Measurements from ENCODE around the gene SLC25A51.
A peak's percentile ranks its signal among the peaks of the same experiment; 100 is the strongest.

SLC25A51 gene

GRCh38 chr9:37903647-37904444 is at the start of gene SLC25A51:
TSS of gene SLC25A51 (minus strand) at chr9:37904127. CDS start at chr9:37888550, 15,577 bp downstream.
- no peaks in the 10 kb centered on the region; the same call in 1 of the 2 replicates for H3K27me3 ChIP-seq (ENCODE audit: control insufficient read depth, insufficient read depth, low read length)
- H3K4me3 ChIP-seq (ENCODE audit: low read depth, low read length) = peak within 1 kb of the TSS; percentile 94
- H3K9me3 ChIP-seq (ENCODE audit: control insufficient read depth, insufficient read depth, low read depth, low read length) = no peaks in the 10 kb centered on the region
- peaks cover 15% of the 10 kb centered on the region for H3K4me1 ChIP-seq (ENCODE audit: control insufficient read depth, insufficient read depth, low read length)
- H3K27ac ChIP-seq (ENCODE audit: low read depth, low read length) = peak within 1 kb of the TSS; percentile 44; the same call in 1 of the 2 replicates
- H3K9ac ChIP-seq (ENCODE audit: low read length) = peak within 1 kb of the TSS; percentile 67
- H3K36me3 ChIP-seq (ENCODE audit: control insufficient read depth, insufficient read depth, low read length) = peaks cover 7% of the 10 kb centered on the region

- Histone ChIP-seq H3K27ac (ENCODE audit: low read depth, low read length) (no peak overlapping the region), H3K4me3 (ENCODE audit: low read depth, low read length) (no peak overlapping the region), H3K36me3 (ENCODE audit: control insufficient read depth, insufficient read depth, low read length) (peaks cover 56% of the 10 kb centered on the region), H3K4me1 (ENCODE audit: control insufficient read depth, insufficient read depth, low read length) (peaks cover 5% of the 10 kb centered on the region; the same call in 1 of the 2 replicates), H3K9ac (ENCODE audit: low read length) (no peak overlapping the region), H3K9me3 (ENCODE audit: control insufficient read depth, insufficient read depth, low read depth, low read length) (no peaks in the 10 kb centered on the region), H3K27me3 (ENCODE audit: control insufficient read depth, insufficient read depth, low read length) (no peaks in the 10 kb centered on the region)
These were observed 49.4 kb upstream of the SLC25A51 start for GRCh38 chr9:37953206-37953774.

- H3K9ac ChIP-seq (ENCODE audit: low read length) = no peak overlapping the region
- H3K4me3 ChIP-seq (ENCODE audit: low read depth, low read length) = no peak overlapping the region
- no peaks in the 10 kb centered on the region for H3K9me3 ChIP-seq (ENCODE audit: control insufficient read depth, insufficient read depth, low read depth, low read length)
- no peaks in the 10 kb centered on the region for H3K27me3 ChIP-seq (ENCODE audit: control insufficient read depth, insufficient read depth, low read length)
- H3K27ac ChIP-seq (ENCODE audit: low read depth, low read length) = no peak overlapping the region
- peaks cover 5% of the 10 kb centered on the region; the same call in 1 of the 2 replicates for H3K4me1 ChIP-seq (ENCODE audit: control insufficient read depth, insufficient read depth, low read length)
- H3K36me3 ChIP-seq (ENCODE audit: control insufficient read depth, insufficient read depth, low read length) = peaks cover 61% of the 10 kb centered on the region
These were observed 48.8 kb upstream of the SLC25A51 start for GRCh38 chr9:37952731-37953130.

- Histone ChIP-seq H3K9me3 (ENCODE audit: control insufficient read depth, insufficient read depth, low read depth, low read length) (no peaks in the 10 kb centered on the region), H3K9ac (ENCODE audit: low read length) (no peak overlapping the region), H3K27me3 (ENCODE audit: control insufficient read depth, insufficient read depth, low read length) (no peaks in the 10 kb centered on the region), H3K27ac (ENCODE audit: low read depth, low read length) (no peak overlapping the region), H3K4me3 (ENCODE audit: low read depth, low read length) (no peak overlapping the region), H3K36me3 (ENCODE audit: control insufficient read depth, insufficient read depth, low read length) (peaks cover 69% of the 10 kb centered on the region), H3K4me1 (ENCODE audit: control insufficient read depth, insufficient read depth, low read length) (peaks cover 5% of the 10 kb centered on the region; the same call in 1 of the 2 replicates)
These were observed 47.9 kb upstream of the SLC25A51 start for GRCh38 chr9:37951671-37952449.

- Histone ChIP-seq H3K9me3 (ENCODE audit: control insufficient read depth, insufficient read depth, low read depth, low read length) (no peaks in the 10 kb centered on the region), H3K27ac (ENCODE audit: low read depth, low read length) (no peak overlapping the region), H3K9ac (ENCODE audit: low read length) (no peak overlapping the region), H3K27me3 (ENCODE audit: control insufficient read depth, insufficient read depth, low read length) (no peaks in the 10 kb centered on the region), H3K4me1 (ENCODE audit: control insufficient read depth, insufficient read depth, low read length) (peaks cover 9% of the 10 kb centered on the region), H3K4me3 (ENCODE audit: low read depth, low read length) (no peak overlapping the region), H3K36me3 (ENCODE audit: control insufficient read depth, insufficient read depth, low read length) (peaks cover 76% of the 10 kb centered on the region)
These were observed 46.6 kb upstream of the SLC25A51 start for GRCh38 chr9:37950561-37950960.

GRCh38 chr9:37949576-37949975 is 45.6 kb upstream of the SLC25A51 start:
- Histone ChIP-seq H3K4me3 (ENCODE audit: low read depth, low read length) (no peak overlapping the region), H3K4me1 (ENCODE audit: control insufficient read depth, insufficient read depth, low read length) (peaks cover 19% of the 10 kb centered on the region), H3K36me3 (ENCODE audit: control insufficient read depth, insufficient read depth, low read length) (peaks cover 75% of the 10 kb centered on the region), H3K9me3 (ENCODE audit: control insufficient read depth, insufficient read depth, low read depth, low read length) (no peaks in the 10 kb centered on the region), H3K27me3 (ENCODE audit: control insufficient read depth, insufficient read depth, low read length) (no peaks in the 10 kb centered on the region), H3K27ac (ENCODE audit: low read depth, low read length) (no peak overlapping the region), H3K9ac (ENCODE audit: low read length) (no peak overlapping the region)

GRCh38 chr9:37948417-37948980 is 44.6 kb upstream of the SLC25A51 start:
- Histone ChIP-seq H3K9me3 (ENCODE audit: control insufficient read depth, insufficient read depth, low read depth, low read length) (no peaks in the 10 kb centered on the region), H3K27me3 (ENCODE audit: control insufficient read depth, insufficient read depth, low read length) (no peaks in the 10 kb centered on the region), H3K4me1 (ENCODE audit: control insufficient read depth, insufficient read depth, low read length) (peaks cover 25% of the 10 kb centered on the region), H3K4me3 (ENCODE audit: low read depth, low read length) (no peak overlapping the region), H3K36me3 (ENCODE audit: control insufficient read depth, insufficient read depth, low read length) (peaks cover 67% of the 10 kb centered on the region), H3K9ac (ENCODE audit: low read length) (no peak overlapping the region), H3K27ac (ENCODE audit: low read depth, low read length) (no peak overlapping the region)

GRCh38 chr9:37947977-37948376 is 44.0 kb upstream of the SLC25A51 start:
- Histone ChIP-seq H3K27me3 (ENCODE audit: control insufficient read depth, insufficient read depth, low read length) (no peaks in the 10 kb centered on the region), H3K4me1 (ENCODE audit: control insufficient read depth, insufficient read depth, low read length) (peaks cover 30% of the 10 kb centered on the region), H3K9ac (ENCODE audit: low read length) (no peak overlapping the region), H3K36me3 (ENCODE audit: control insufficient read depth, insufficient read depth, low read length) (peaks cover 62% of the 10 kb centered on the region; the same call in 1 of the 2 replicates), H3K27ac (ENCODE audit: low read depth, low read length) (no peak overlapping the region), H3K9me3 (ENCODE audit: control insufficient read depth, insufficient read depth, low read depth, low read length) (no peaks in the 10 kb centered on the region), H3K4me3 (ENCODE audit: low read depth, low read length) (no peak overlapping the region)

GRCh38 chr9:37947471-37947870 is 43.5 kb upstream of the SLC25A51 start:
- Histone ChIP-seq H3K36me3 (ENCODE audit: control insufficient read depth, insufficient read depth, low read length) (peaks cover 61% of the 10 kb centered on the region; the same call in 1 of the 2 replicates), H3K27ac (ENCODE audit: low read depth, low read length) (no peak overlapping the region), H3K9me3 (ENCODE audit: control insufficient read depth, insufficient read depth, low read depth, low read length) (no peaks in the 10 kb centered on the region), H3K4me1 (ENCODE audit: control insufficient read depth, insufficient read depth, low read length) (peaks cover 30% of the 10 kb centered on the region), H3K4me3 (ENCODE audit: low read depth, low read length) (no peak overlapping the region), H3K9ac (ENCODE audit: low read length) (no peak overlapping the region), H3K27me3 (ENCODE audit: control insufficient read depth, insufficient read depth, low read length) (no peaks in the 10 kb centered on the region)

GRCh38 chr9:37946971-37947370 is 43.0 kb upstream of the SLC25A51 start:
- Histone ChIP-seq H3K36me3 (ENCODE audit: control insufficient read depth, insufficient read depth, low read length) (peaks cover 56% of the 10 kb centered on the region; the same call in 1 of the 2 replicates), H3K4me3 (ENCODE audit: low read depth, low read length) (no peak overlapping the region), H3K4me1 (ENCODE audit: control insufficient read depth, insufficient read depth, low read length) (peaks cover 30% of the 10 kb centered on the region), H3K9ac (ENCODE audit: low read length) (no peak overlapping the region), H3K27ac (ENCODE audit: low read depth, low read length) (no peak overlapping the region), H3K9me3 (ENCODE audit: control insufficient read depth, insufficient read depth, low read depth, low read length) (no peaks in the 10 kb centered on the region), H3K27me3 (ENCODE audit: control insufficient read depth, insufficient read depth, low read length) (no peaks in the 10 kb centered on the region)

Measured in HUES6 (cell line).